ENCODE measurements around the gene MROH7. TPM values are rescaled to one million over a fixed set of nuclear protein-coding genes. Genes with fewer than 3 reads are reported as not detected.

MROH7 gene
- total and polyA plus RNA-seq, 4 donors, result 0.07 to 2.8 (median 0.58) TPM

DNA sequence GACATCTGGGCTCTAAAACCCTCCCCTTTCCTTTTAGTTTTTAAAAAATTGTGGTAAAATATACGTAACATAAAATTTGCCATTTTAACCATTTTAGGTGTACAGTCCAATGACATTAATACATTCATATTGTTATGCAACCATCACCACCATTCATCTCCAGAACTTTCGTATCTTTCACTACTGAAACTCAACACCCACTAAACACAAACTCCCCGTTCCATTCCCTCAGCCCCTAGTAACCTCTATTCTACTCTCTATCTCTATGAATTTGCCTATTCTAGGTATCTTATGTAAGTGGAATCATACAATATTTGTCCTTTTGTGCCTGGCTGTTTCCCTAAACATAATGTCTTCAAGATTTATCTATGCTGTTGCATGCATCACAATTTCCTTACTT lies 54.7 kb downstream of the MROH7 start:
- no peak for TF ChIP-seq RAD21 (IDR thresholded peaks at IDR 0.05)
- TF ChIP-seq HNF4A (conservative IDR thresholded peaks at IDR 0.05), result no peak
- TF ChIP-seq, protein P1, sequence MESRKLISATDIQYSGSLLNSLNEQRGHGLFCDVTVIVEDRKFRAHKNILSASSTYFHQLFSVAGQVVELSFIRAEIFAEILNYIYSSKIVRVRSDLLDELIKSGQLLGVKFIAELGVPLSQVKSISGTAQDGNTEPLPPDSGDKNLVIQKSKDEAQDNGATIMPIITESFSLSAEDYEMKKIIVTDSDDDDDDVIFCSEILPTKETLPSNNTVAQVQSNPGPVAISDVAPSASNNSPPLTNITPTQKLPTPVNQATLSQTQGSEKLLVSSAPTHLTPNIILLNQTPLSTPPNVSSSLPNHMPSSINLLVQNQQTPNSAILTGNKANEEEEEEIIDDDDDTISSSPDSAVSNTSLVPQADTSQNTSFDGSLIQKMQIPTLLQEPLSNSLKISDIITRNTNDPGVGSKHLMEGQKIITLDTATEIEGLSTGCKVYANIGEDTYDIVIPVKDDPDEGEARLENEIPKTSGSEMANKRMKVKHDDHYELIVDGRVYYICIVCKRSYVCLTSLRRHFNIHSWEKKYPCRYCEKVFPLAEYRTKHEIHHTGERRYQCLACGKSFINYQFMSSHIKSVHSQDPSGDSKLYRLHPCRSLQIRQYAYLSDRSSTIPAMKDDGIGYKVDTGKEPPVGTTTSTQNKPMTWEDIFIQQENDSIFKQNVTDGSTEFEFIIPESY (IDR thresholded peaks at IDR 0.05), result no peak
- TF ChIP-seq RXRA (IDR thresholded peaks at IDR 0.05), result no peak
- TF ChIP-seq FOXA2 (IDR thresholded peaks at IDR 0.05), result no peak
- TF ChIP-seq, protein P2, sequence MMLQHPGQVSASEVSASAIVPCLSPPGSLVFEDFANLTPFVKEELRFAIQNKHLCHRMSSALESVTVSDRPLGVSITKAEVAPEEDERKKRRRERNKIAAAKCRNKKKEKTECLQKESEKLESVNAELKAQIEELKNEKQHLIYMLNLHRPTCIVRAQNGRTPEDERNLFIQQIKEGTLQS (IDR thresholded peaks at IDR 0.05), result no peak
- TF ChIP-seq GABPA (IDR thresholded peaks at IDR 0.05 in 1 of 2, conservative IDR thresholded peaks at IDR 0.05 in 1 of 2), result no peak
- TF ChIP-seq SP1 (IDR thresholded peaks at IDR 0.05), result no peak
- TF ChIP-seq JUND (IDR thresholded peaks at IDR 0.05), result no peak
- TF ChIP-seq YY1 (IDR thresholded peaks at IDR 0.05), result no peak
- TF ChIP-seq NR2F2 (IDR thresholded peaks at IDR 0.05), result no peak
- no peak for TF ChIP-seq REST (IDR thresholded peaks at IDR 0.05)
- TF ChIP-seq TAF1 (conservative IDR thresholded peaks at IDR 0.05), result no peak
- TF ChIP-seq HNF4G (IDR thresholded peaks at IDR 0.05), result no peak
- Histone ChIP-seq H3K4me3 (ENCODE audit: low read depth in 1 of 3, low read length in 3 of 3) (no peak overlapping the region), H3K36me3 (ENCODE audit: control insufficient read depth in 4 of 4, insufficient read depth in 3 of 4, low read depth in 1 of 4, low read length in 3 of 4) (peaks cover 0 to 15% (median 6%) of the 10 kb centered on the region in 4 donors), H3K9me3 (ENCODE audit: control insufficient read depth in 4 of 4, low read length in 3 of 4) (no peaks in the 10 kb centered on the region), H3K27ac (ENCODE audit: low read depth in 1 of 2, low read length in 2 of 2) (no peak overlapping the region), H3K9ac (ENCODE audit: low read depth in 1 of 2, low read length in 2 of 2) (no peak overlapping the region), H3K27me3 (ENCODE audit: control insufficient read depth in 4 of 4, insufficient read depth in 4 of 4, low read length in 3 of 4) (no peaks in the 10 kb centered on the region), H3K4me1 (ENCODE audit: control insufficient read depth in 4 of 4, insufficient read depth in 4 of 4, low read length in 3 of 4) (no peaks in the 10 kb centered on the region)
- DNase-seq (ENCODE audit: low spot score), result no peak
- WGBS, result 87% methylated on average over 3 of the region's 3 CpGs

- H3K27me3 ChIP-seq (ENCODE audit: control insufficient read depth in 4 of 4, insufficient read depth in 4 of 4, low read length in 3 of 4), result no peaks in the 10 kb centered on the region
- no peak overlapping the region for H3K4me3 ChIP-seq (ENCODE audit: low read depth in 1 of 3, low read length in 3 of 3)
- WGBS, result 91% methylated on average over 6 of the region's 6 CpGs
- H3K36me3 ChIP-seq (ENCODE audit: control insufficient read depth in 4 of 4, insufficient read depth in 3 of 4, low read depth in 1 of 4, low read length in 3 of 4), result peaks cover 0 to 21% (median 7%) of the 10 kb centered on the region in 4 donors
- H3K9ac ChIP-seq (ENCODE audit: low read depth in 1 of 2, low read length in 2 of 2), result no peak overlapping the region
- no peaks in the 10 kb centered on the region for H3K9me3 ChIP-seq (ENCODE audit: control insufficient read depth in 4 of 4, low read length in 3 of 4)
- H3K27ac ChIP-seq (ENCODE audit: low read depth in 1 of 2, low read length in 2 of 2), result no peak overlapping the region
- H3K4me1 ChIP-seq (ENCODE audit: control insufficient read depth in 4 of 4, insufficient read depth in 4 of 4, low read length in 3 of 4), result no peaks in the 10 kb centered on the region
- DNase-seq (ENCODE audit: low spot score), result no peak
- TF ChIP-seq YY1 (IDR thresholded peaks at IDR 0.05) (no peak), SP1 (IDR thresholded peaks at IDR 0.05) (no peak), NR2F2 (IDR thresholded peaks at IDR 0.05) (no peak), FOXA1 (IDR thresholded peaks at IDR 0.05) (no peak), JUND (IDR thresholded peaks at IDR 0.05) (no peak), GABPA (IDR thresholded peaks at IDR 0.05 in 1 of 2, conservative IDR thresholded peaks at IDR 0.05 in 1 of 2) (no peak), RAD21 (IDR thresholded peaks at IDR 0.05) (no peak), FOXA2 (IDR thresholded peaks at IDR 0.05) (no peak), RXRA (IDR thresholded peaks at IDR 0.05) (no peak), HNF4A (conservative IDR thresholded peaks at IDR 0.05) (no peak), CTCF (IDR thresholded peaks at IDR 0.05; ENCODE audit: low read depth, low read length, missing input control) (no peak), MAX (IDR thresholded peaks at IDR 0.05) (no peak), HNF4G (IDR thresholded peaks at IDR 0.05) (no peak), EGR1 (IDR thresholded peaks at IDR 0.05; ENCODE audit: low read depth in 2 of 2) (no peak), TAF1 (conservative IDR thresholded peaks at IDR 0.05) (no peak)
- TF ChIP-seq, protein P1 (IDR thresholded peaks at IDR 0.05), result no peak
- TF ChIP-seq, protein P2 (IDR thresholded peaks at IDR 0.05), result no peak
These were observed 56.3 kb downstream of the MROH7 start for GRCh38 chr1:54697896-54698295.

Data from liver (tissue), 9 donors.